Right lobe of liver (tissue), 6 donors: ENCODE data around the gene P2RY12. TPM values are rescaled to one million over a fixed set of nuclear protein-coding genes. Genes with fewer than 3 reads are reported as not detected.
A peak's percentile ranks its signal among the peaks of the same experiment; 100 is the strongest.

Experiments used
- ATAC-seq, 4 donors: fragments of 200-7000 bp; cut with Tn5 transposase; one replicate each; pipeline ENCODE4 v1.9.1; 2020; ENCODE audit warnings: mild to moderate bottlenecking in 4 of 4, moderate library complexity in 4 of 4
- DNase-seq, 3 donors: peaks; one replicate each; pipeline ENCODE4 v3.0.0-alpha.2; 2020
- H3K27ac ChIP-seq, 3 donors: fragments of 200-600 bp; one replicate each; pipeline ENCODE4 v1.8.0; 2022
- H3K27me3 ChIP-seq, 2 donors: fragments of 200-600 bp; one replicate each; pipeline ENCODE4 v1.8.0; 2022
- H3K36me3 ChIP-seq, 4 donors: fragments of 200-600 bp; sonication (generic) in 1 of 4; one replicate each; pipeline versions ENCODE4 v1.5.1 to v1.8.0; 2017 to 2022; ENCODE audit warnings: control low read depth in 1 of 4
- H3K4me1 ChIP-seq, 4 donors: fragments of 200-600 bp; sonication (generic) in 1 of 4; one replicate each; pipeline versions ENCODE4 v1.5.1 to v1.8.0; 2017 to 2022; ENCODE audit warnings: control low read depth in 1 of 4
- H3K4me3 ChIP-seq, 3 donors: fragments of 200-600 bp; one replicate each; pipeline ENCODE4 v1.8.0; 2022
- H3K9me3 ChIP-seq, 4 donors: fragments of 200-600 bp; sonication (generic) in 1 of 4; one replicate each; pipeline versions ENCODE4 v1.5.1 to v1.8.0; 2017 to 2022; ENCODE audit warnings: control low read depth in 1 of 4
- POLR2A ChIP-seq: fragments of 450-650 bp; IDR thresholded peaks from one replicate; pipeline ENCODE4 v1.6.1; 2017; ENCODE audit warnings: antibody characterized with exemption, mild to moderate bottlenecking
- WGBS: methylation state at CpG from one replicate; pipeline ENCODE4 v1.1.6; 2018; ENCODE audit warnings: low coverage, low lambda C conversion rate; ENCODE audit not compliant: insufficient coverage; ENCODE audit errors: missing lambda C conversion rate; 5-methylcytosine and 5-hydroxymethylcytosine counted together
- intact Hi-C, 2 donors: fragments of 100-400 bp; cut with DNase I; formaldehyde crosslinking; loops; one replicate each; pipeline versions ENCODE4 v1.11.2 to v1.14.1; 2022
- total RNA-seq, 6 experiments: library from RNA; depleted of rRNA in 2 of 6; stranded (reverse); fragments of >200 nt in 2 of 6; fragmentation: NEBNext Ultra II Directional in 3 of 6; extraction: Animal tissue kit (Norgen Biotek cat#: 25700) in 3 of 6; gene quantifications; one replicate each; pipeline versions ENCODE4 v1.1.0 to v1.2.4, GENCODE V29; 2016 to 2023
- TF ChIP-seq, protein P1 (sequence below), 4 donors: fragments of 200-600 bp in 3 of 4; fragments of 450-650 bp in 1 of 4; IDR thresholded peaks; one replicate each; pipeline versions ENCODE4 v1.5.1 to v1.8.0; 2016 to 2022; ENCODE audit warnings: antibody characterized with exemption in 4 of 4, mild to moderate bottlenecking in 2 of 4
- donor health status: DM: no; HTN: yes; CAD: no.
- donor health status: DM: no; HTN: no; CAD: no.
- donor health status: DM: no; HTN: no; CAD: no.
- donor health status: DM: no; HTN: yes; CAD: no.
- donor health status: DM: no; HTN: yes; CAD: no.

The P2RY12 gene
- total RNA-seq, 6 experiments from 2014 or later, result 0.42 to 1.8 (median 1.2) TPM

DNA sequence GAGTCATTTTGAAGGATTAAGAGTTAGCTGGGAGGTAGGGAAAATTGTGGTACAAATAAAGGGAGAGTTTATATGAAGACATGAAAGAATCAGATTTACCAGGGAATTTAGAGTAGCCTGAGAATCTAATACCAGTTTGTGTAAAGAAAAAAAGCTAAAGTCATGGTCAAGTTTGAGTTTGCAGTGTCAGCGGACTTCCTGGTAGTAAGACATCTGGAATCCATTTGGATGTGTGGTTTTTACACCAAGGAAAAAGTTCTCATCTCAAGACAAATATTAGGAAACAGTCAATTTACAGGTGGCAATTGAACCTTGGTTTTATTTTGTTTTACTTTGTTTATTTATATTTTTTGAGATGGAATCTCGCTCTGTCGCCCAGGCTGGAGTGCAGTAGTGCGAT is 1.5 kb upstream of the P2RY12 start:
- Histone ChIP-seq H3K36me3 (no peaks in the 10 kb centered on the region), H3K4me3 (no peak overlapping the region), H3K27me3 (no peaks in the 10 kb centered on the region), H3K9me3 (no peaks in the 10 kb centered on the region), H3K27ac (no peak overlapping the region), H3K4me1 (no peaks in the 10 kb centered on the region)
- 88% methylated on average over 4 of the region's 4 CpGs for WGBS
- DNase-seq (no peak), ATAC-seq (no peak)
- intact Hi-C loops, result no loop called here
- no peak for TF ChIP-seq POLR2A
- TF ChIP-seq, protein P1, sequence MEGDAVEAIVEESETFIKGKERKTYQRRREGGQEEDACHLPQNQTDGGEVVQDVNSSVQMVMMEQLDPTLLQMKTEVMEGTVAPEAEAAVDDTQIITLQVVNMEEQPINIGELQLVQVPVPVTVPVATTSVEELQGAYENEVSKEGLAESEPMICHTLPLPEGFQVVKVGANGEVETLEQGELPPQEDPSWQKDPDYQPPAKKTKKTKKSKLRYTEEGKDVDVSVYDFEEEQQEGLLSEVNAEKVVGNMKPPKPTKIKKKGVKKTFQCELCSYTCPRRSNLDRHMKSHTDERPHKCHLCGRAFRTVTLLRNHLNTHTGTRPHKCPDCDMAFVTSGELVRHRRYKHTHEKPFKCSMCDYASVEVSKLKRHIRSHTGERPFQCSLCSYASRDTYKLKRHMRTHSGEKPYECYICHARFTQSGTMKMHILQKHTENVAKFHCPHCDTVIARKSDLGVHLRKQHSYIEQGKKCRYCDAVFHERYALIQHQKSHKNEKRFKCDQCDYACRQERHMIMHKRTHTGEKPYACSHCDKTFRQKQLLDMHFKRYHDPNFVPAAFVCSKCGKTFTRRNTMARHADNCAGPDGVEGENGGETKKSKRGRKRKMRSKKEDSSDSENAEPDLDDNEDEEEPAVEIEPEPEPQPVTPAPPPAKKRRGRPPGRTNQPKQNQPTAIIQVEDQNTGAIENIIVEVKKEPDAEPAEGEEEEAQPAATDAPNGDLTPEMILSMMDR (IDR thresholded peaks at IDR 0.05), result no peak

DNA sequence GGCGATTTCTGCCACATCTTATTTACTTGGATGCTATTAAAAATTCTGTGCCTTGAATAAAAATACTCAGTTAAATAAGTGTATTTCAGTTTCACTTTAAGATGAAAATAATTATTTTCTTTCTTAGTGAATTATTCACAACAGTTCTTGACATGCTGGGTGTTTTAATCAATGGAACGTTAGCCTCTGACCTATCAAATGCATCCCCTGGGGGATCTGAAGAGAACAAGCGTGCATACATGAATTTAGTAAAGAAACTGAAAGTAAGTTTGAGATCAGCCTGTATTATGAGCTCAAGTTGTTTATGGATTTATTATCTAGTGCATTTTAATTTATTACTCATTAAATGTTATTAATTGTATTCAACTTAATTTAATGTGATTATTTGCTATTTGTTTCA is 597 bp downstream of the P2RY12 start:
- intact Hi-C loops, result no loop called here
- DNase-seq, result no peak
- Histone ChIP-seq H3K4me1 (no peaks in the 10 kb centered on the region), H3K27me3 (no peaks in the 10 kb centered on the region), H3K36me3 (no peaks in the 10 kb centered on the region), H3K27ac (no peak overlapping the region), H3K9me3 (no peaks in the 10 kb centered on the region), H3K4me3 (peak overlapping the region in 2 of 3 donors; percentile 1 to 9)
- ATAC-seq, result peak in 3 of 4 donors; percentile 49 to 62 (median 49)
- WGBS, result 52% methylated on average over 3 of the region's 3 CpGs
- no peak for TF ChIP-seq POLR2A
- TF ChIP-seq, protein P1 (IDR thresholded peaks at IDR 0.05), result no peak

DNA sequence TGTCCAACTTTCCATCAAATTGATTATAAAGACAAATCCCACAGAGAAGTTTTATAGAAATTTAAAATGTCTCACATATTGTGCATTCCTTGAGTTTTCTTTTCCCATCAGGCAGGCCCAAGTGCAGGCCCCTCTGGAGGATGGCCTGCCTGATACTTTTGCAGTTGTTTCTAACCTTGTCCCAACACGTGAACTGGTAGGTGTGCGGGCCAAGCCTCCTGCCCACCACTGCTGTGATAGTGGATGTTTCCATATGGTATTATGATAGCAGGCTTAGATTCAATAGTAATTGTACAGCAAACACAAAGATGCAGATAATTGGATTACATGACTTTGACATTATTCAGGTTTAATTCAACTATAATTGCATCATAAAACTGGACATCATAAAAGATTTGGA is 1.4 kb downstream of the P2RY12 start:
- Histone ChIP-seq H3K27ac (no peak overlapping the region), H3K27me3 (no peaks in the 10 kb centered on the region), H3K36me3 (no peaks in the 10 kb centered on the region), H3K4me1 (no peaks in the 10 kb centered on the region), H3K4me3 (no peak overlapping the region), H3K9me3 (no peaks in the 10 kb centered on the region)
- no peak for DNase-seq
- 80% methylated on average over 2 of the region's 2 CpGs for WGBS
- ATAC-seq, result no peak
- intact Hi-C loops, result no loop called here
- no peak for TF ChIP-seq POLR2A
- TF ChIP-seq, protein P1 (IDR thresholded peaks at IDR 0.05), result no peak

DNA sequence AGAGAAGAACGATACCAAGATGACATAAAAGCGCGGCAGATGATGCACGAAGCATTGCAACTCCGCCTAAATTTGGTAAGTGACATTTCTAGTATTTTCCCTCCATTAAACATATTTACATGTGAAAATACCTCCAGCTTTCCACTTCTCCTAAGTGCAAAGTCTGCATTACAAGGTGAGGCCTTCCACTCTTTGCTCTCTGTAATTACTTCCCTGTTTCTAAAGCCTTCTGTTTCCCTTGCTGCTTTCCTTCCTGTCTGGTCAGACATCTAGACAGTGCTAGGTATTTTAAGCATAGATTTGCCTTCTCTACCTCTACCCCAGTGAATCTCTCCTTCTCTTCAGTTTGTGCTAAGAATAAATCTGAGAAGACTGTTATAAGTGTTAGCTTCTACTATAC is 1.9 kb downstream of the P2RY12 start:
- Histone ChIP-seq H3K27ac (no peak overlapping the region), H3K9me3 (no peaks in the 10 kb centered on the region), H3K36me3 (no peaks in the 10 kb centered on the region), H3K4me1 (no peaks in the 10 kb centered on the region), H3K27me3 (no peaks in the 10 kb centered on the region), H3K4me3 (no peak overlapping the region)
- no peak for TF ChIP-seq POLR2A
- 95% methylated on average over 5 of the region's 5 CpGs for WGBS
- DNase-seq, result no peak
- intact Hi-C loops, result no loop called here
- ATAC-seq, result peak in 2 of 4 donors; percentile 26 to 39

DNA sequence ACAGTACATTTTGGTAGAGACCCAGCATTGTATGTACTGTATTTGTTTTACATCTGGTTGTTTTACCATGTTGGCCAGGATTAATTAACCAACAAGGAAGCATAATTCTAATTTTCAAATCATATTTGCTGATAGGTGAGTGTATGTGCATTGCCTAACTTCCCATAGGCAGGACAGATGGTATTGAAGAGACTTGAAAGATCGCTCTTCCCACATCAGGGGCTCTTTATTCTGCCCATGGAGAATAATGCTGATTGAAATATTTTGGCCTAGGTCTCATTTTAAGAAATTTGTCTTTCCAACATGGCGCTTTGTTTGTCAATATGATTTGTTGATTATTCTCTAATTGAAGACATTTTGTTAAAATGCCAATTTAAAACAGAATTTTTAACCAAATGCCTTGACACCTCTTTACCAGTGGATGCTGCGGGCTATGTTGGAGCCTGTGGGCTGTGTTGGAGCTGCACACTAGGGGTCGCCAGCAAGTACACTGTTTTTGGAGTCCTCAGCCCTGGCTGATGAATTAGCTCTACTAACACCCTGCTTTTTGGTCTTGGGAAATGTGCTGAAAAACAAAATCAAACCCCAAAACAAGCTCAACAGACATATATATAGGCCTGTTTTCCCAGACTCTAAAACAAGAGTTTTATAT is 5.3 kb downstream of the P2RY12 start:
- Histone ChIP-seq H3K4me1 (no peaks in the 10 kb centered on the region), H3K36me3 (no peaks in the 10 kb centered on the region), H3K27me3 (no peaks in the 10 kb centered on the region), H3K27ac (no peak overlapping the region), H3K4me3 (no peak overlapping the region), H3K9me3 (no peaks in the 10 kb centered on the region)
- intact Hi-C loops, result no loop called here
- 56% methylated on average over 4 of the region's 4 CpGs for WGBS
- DNase-seq, result no peak
- peak in 3 of 4 donors; percentile 46 to 56 (median 53) for ATAC-seq
- TF ChIP-seq, protein P1 (IDR thresholded peaks at IDR 0.05), result peak in 3 of 4 donors; percentile 22 to 33 (median 26)
- no peak for TF ChIP-seq POLR2A
